HepG2 (cell line): ENCODE data around the gene AS3MT. TPM values are rescaled to one million over a fixed set of nuclear protein-coding genes. Genes with fewer than 3 reads are reported as not detected.

Experiments
- ATAC-seq: fragments of 200-7000 bp; cut with Tn5 transposase; 3 replicates; pipeline ENCODE4 v1.9.1; 2020; ENCODE audit warnings: mild to moderate bottlenecking, moderate library complexity
- BruUV-seq: library from RNA; stranded (reverse); fragments of 400-500 nt; replicated peaks from 2 replicates; lab custom pipeline; 2021; lab: Mats Ljungman, UMichigan
- CTCF ChIA-PET: fragments of 300-600 bp; formaldehyde crosslinking; extraction: SDS; loops from one replicate; lab custom pipeline; 2021; ENCODE audit warnings: low total read pairs, inconsistent platforms, low intra/inter-chr PET ratio; lab: Yijun Ruan, JAX
- POLR2A ChIA-PET: fragments of 350-600 bp; sonication (Branson Sonifier 250); formaldehyde crosslinking; loops from one replicate; lab custom pipeline; 2020; ENCODE audit warnings: antibody characterized with exemption, inconsistent platforms; lab: Yijun Ruan, JAX
- DNase-seq: peaks from one replicate; pipeline ENCODE4 v3.0.0-alpha.2; 2015; ENCODE audit warnings: low spot score
- FAIRE-seq: peaks from 3 replicates; lab custom pipeline; 2011; peaks lifted over from hg19 to GRCh38; lab: Jason Lieb, UNC
- H2AFZ ChIP-seq: one replicate; pipeline ENCODE4 v1.6.1; 2011; ENCODE audit warnings: low read length, inconsistent platforms
- H3K27ac ChIP-seq: fragments of 300-600 bp; 3 replicates; pipeline ENCODE4 v1.8.0; 2011; ENCODE audit warnings: mixed run types, mild to moderate bottlenecking, mixed read lengths, low read length, inconsistent platforms; ENCODE audit not compliant: insufficient read depth; ENCODE audit errors: extremely low read length
- H3K27me3 ChIP-seq, 2 experiments: fragments of 200-600 bp in 1 of 2; 2 replicates in 1 of 2; 3 replicates in 1 of 2; pipeline versions ENCODE4 v1.6.0 to v1.8.0; 2011; ENCODE audit warnings: low read length in 2 of 2, mild to moderate bottlenecking in 2 of 2, moderate library complexity in 2 of 2, inconsistent platforms in 1 of 2; ENCODE audit not compliant: insufficient read depth in 2 of 2, control insufficient read depth in 1 of 2
- H3K36me3 ChIP-seq, 2 experiments: fragments of 200-600 bp in 1 of 2; replicated peaks in 1 of 2; 2 replicates in 1 of 2; 3 replicates in 1 of 2; pipeline versions ENCODE4 v1.5.1 to v1.8.0; 2011; ENCODE audit warnings: low read length in 2 of 2, inconsistent platforms in 1 of 2; ENCODE audit not compliant: insufficient read depth in 2 of 2, control insufficient read depth in 1 of 2
- H3K4me1 ChIP-seq: 2 replicates; pipeline ENCODE4 v1.5.1; 2012; ENCODE audit warnings: low read length, inconsistent platforms; ENCODE audit not compliant: insufficient read depth
- H3K4me2 ChIP-seq: 2 replicates; pipeline ENCODE4 v1.6.0; 2011; ENCODE audit warnings: low read depth, low read length, inconsistent platforms
- H3K4me3 ChIP-seq, 3 experiments: fragments of 200-600 bp in 1 of 3; sonication (generic), shearing (Covaris generic) in 1 of 3; replicated peaks in 1 of 3; 2 replicates each; pipeline ENCODE4 v1.5.1; 2011 to 2016; ENCODE audit warnings: low read length in 3 of 3, inconsistent platforms in 2 of 3, low read depth in 2 of 3, mild to moderate bottlenecking in 2 of 3, control low read depth in 1 of 3, mixed read lengths in 1 of 3; ENCODE audit not compliant: insufficient read depth in 1 of 3
- H3K79me2 ChIP-seq: one replicate; pipeline ENCODE4 v1.6.1; 2011; ENCODE audit warnings: low read length, inconsistent platforms; ENCODE audit not compliant: insufficient read depth
- H3K9ac ChIP-seq: 2 replicates; pipeline ENCODE4 v1.6.0; 2011; ENCODE audit warnings: mild to moderate bottlenecking, low read depth, low read length, inconsistent platforms; ENCODE audit not compliant: insufficient read depth
- H3K9me3 ChIP-seq: 2 replicates; pipeline ENCODE4 v1.5.1; 2012; ENCODE audit warnings: mild to moderate bottlenecking, low read length
- H4K20me1 ChIP-seq: 2 replicates; pipeline ENCODE4 v1.6.0; 2011; ENCODE audit warnings: inconsistent platforms, mild to moderate bottlenecking, low read length, moderate library complexity; ENCODE audit not compliant: insufficient read depth
- FLYWCH1 ChIP-seq: sonication (generic); formaldehyde crosslinking; IDR thresholded peaks from 2 replicates; pipeline ENCODE4 v1.8.1; 2023; ENCODE audit warnings: mild to moderate bottlenecking, missing genetic modification reagents
- GABPB1 ChIP-seq: IDR thresholded peaks from 2 replicates; pipeline ENCODE4 v1.6.1; 2016; ENCODE audit warnings: mild to moderate bottlenecking, missing genetic modification reagents, moderate library complexity, missing compliant biosample characterization
- HNRNPK ChIP-seq: fragments of 200-400 bp; formaldehyde crosslinking; IDR thresholded peaks from 2 replicates; pipeline ENCODE4 v1.6.1; 2018; ENCODE audit warnings: low read length, low read depth, moderate library complexity, mild to moderate bottlenecking; ENCODE audit not compliant: poor library complexity, severe bottlenecking
- ISL2 ChIP-seq: sonication (generic); formaldehyde crosslinking; IDR thresholded peaks from 2 replicates; pipeline ENCODE4 v1.5.0; 2020; ENCODE audit warnings: missing genetic modification reagents
- MTF2 ChIP-seq: sonication (generic); formaldehyde crosslinking; IDR thresholded peaks from 2 replicates; pipeline ENCODE4 v1.5.0; 2020; ENCODE audit warnings: missing genetic modification reagents, borderline replicate concordance
- NR2C2 ChIP-seq: sonication (generic); formaldehyde crosslinking; IDR thresholded peaks from 2 replicates; pipeline ENCODE4 v1.4.0; 2020; ENCODE audit warnings: missing genetic modification reagents, mild to moderate bottlenecking, moderate library complexity, borderline replicate concordance
- PHF21A ChIP-seq: sonication (generic); formaldehyde crosslinking; IDR thresholded peaks from 2 replicates; pipeline ENCODE4 v1.5.0; 2020; ENCODE audit warnings: mild to moderate bottlenecking, missing genetic modification reagents
- POLR2AphosphoS5 ChIP-seq: IDR thresholded peaks from 2 replicates; pipeline ENCODE4 v1.6.1; 2012; ENCODE audit warnings: low read depth, low read length
- SP140L ChIP-seq: sonication (generic); formaldehyde crosslinking; IDR thresholded peaks from 2 replicates; pipeline ENCODE4 v1.4.0; 2020; ENCODE audit warnings: missing genetic modification reagents, borderline replicate concordance
- ZNF136 ChIP-seq: sonication (generic); formaldehyde crosslinking; IDR thresholded peaks from 2 replicates; pipeline ENCODE4 v1.8.1; 2022; ENCODE audit warnings: low read depth, mild to moderate bottlenecking, moderate library complexity, missing genetic modification reagents
- ZNF652 ChIP-seq: IDR thresholded peaks from 2 replicates; pipeline ENCODE4 v1.6.1; 2016; ENCODE audit warnings: low read depth, borderline replicate concordance
- in situ Hi-C: cut with HindIII; loops from 2 replicates; pipeline ENCODE4 v1.10.0; 2017; ENCODE audit warnings: low pct_unique_long_range_greater_than_20kb; ENCODE audit not compliant: extremely low pct_ligation_motif_present
- intact Hi-C: fragments of 100-400 bp; cut with micrococcal nuclease; formaldehyde crosslinking; loops from one replicate; pipeline ENCODE4 v1.10.0; 2022; ENCODE audit not compliant: unreplicated experiment
- polyA plus RNA-seq, 8 experiments: library from polyadenylated mRNA; depleted of rRNA in 3 of 8; stranded (reverse) in 7 of 8; unstranded in 1 of 8; fragments of >200 nt; fragmentation: Illumina TruSeq in 4 of 8; extraction: Trizol in 4 of 8; gene quantifications; 2 replicates each; pipeline versions ENCODE4 v1.2.1 to v1.2.3, GENCODE V29; 2011 to 2016; ENCODE audit warnings: low read depth in 4 of 8, missing spikeins in 1 of 8, mixed read lengths in 1 of 8; ENCODE audit not compliant: insufficient read depth in 1 of 8
- total RNA-seq, 5 experiments: library from RNA; depleted of rRNA; stranded (reverse); fragments of >200 nt; fragmentation: Illumina TruSeq; extraction: Trizol; gene quantifications; 2 replicates each; pipeline ENCODE4 v1.2.3, GENCODE V29; 2016; ENCODE audit warnings: low read depth in 1 of 5
- TF ChIP-seq, protein P1 (sequence below): IDR thresholded peaks from 2 replicates; pipeline ENCODE4 v1.6.1; 2012; ENCODE audit warnings: low read length, improper control_type of control experiment
- TF ChIP-seq, protein P2 (sequence below): sonication (generic); formaldehyde crosslinking; IDR thresholded peaks from 2 replicates; pipeline ENCODE4 v1.4.0; 2020; ENCODE audit warnings: missing genetic modification reagents
- TF ChIP-seq, protein P3 (sequence below): sonication (generic); formaldehyde crosslinking; IDR thresholded peaks from 2 replicates; pipeline ENCODE4 v1.8.0; 2022; ENCODE audit warnings: mild to moderate bottlenecking, missing genetic modification reagents
- TF ChIP-seq, protein P4 (sequence below): sonication (generic); formaldehyde crosslinking; IDR thresholded peaks from 2 replicates; pipeline ENCODE4 v1.8.0; 2022; ENCODE audit warnings: mild to moderate bottlenecking, missing genetic modification reagents, moderate library complexity
- TF ChIP-seq, protein P5 (sequence below): sonication (generic); formaldehyde crosslinking; IDR thresholded peaks from 2 replicates; pipeline ENCODE4 v1.4.0; 2020; ENCODE audit warnings: missing genetic modification reagents, borderline replicate concordance

The AS3MT gene
- total and polyA plus RNA-seq, 2 of the 13 experiments (the other 11 are each of a cell fraction or from before 2014, with no cell fraction given): 8.7 to 17.4 TPM

DNA sequence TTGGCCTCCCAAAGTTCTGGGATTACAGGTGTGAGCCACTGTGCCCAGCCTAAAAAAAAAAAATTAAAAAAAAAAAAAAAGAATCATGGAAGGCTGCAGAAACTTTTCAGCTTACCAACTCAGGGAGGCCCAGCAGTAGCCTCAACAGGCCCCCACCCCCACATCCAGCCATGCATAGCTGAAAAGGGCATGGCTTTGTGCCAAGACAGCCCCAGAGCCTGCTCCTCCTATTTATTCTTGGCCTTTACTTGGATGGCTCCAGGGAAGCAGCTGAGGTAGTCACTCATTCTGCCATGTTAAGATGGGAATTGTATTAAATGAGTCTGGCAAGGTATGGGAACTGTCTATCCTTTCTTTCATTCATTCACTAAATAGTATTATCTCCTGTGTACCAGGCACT is 35.1 kb downstream of the AS3MT start:
- Histone ChIP-seq H3K27me3 (no peaks in the 10 kb centered on the region), H3K27ac (no peak overlapping the region), H3K4me2 (no peak overlapping the region), H3K36me3 (0 out of 5 replicates have a peak, but pooled peaks cover 0 to 2% of the 10 kb centered on the region in 2 experiments), H2AFZ (no peak overlapping the region), H3K4me1 (peaks cover 9% of the 10 kb centered on the region), H3K4me3 (no peak overlapping the region), H3K79me2 (no peaks in the 10 kb centered on the region), H3K9ac (no peak overlapping the region), H3K9me3 (no peaks in the 10 kb centered on the region), H4K20me1 (no peaks in the 10 kb centered on the region)
- POLR2A ChIA-PET: interaction anchor here (0.6 kb wide), 1 partner anchor 232 kb away, joined by 3 read pairs; no protein-coding TSS in a partner anchor
- BruUV-seq: no TSS peak
- no peak for ATAC-seq
- CTCF ChIA-PET: interaction anchor here (0.8 kb wide), 1 partner anchor 69 kb away, joined by 3 read pairs; no protein-coding TSS in a partner anchor
- FAIRE-seq: no peak
- DNase-seq: no peak
- intact Hi-C loops (no loop called here), in situ Hi-C loops (loop anchor here (10.0 kb wide), 1 partner anchor 180 kb away; no protein-coding TSS in a partner anchor)
- TF ChIP-seq SP140L (CRISPR knock-in tag): no peak
- TF ChIP-seq, protein P1, sequence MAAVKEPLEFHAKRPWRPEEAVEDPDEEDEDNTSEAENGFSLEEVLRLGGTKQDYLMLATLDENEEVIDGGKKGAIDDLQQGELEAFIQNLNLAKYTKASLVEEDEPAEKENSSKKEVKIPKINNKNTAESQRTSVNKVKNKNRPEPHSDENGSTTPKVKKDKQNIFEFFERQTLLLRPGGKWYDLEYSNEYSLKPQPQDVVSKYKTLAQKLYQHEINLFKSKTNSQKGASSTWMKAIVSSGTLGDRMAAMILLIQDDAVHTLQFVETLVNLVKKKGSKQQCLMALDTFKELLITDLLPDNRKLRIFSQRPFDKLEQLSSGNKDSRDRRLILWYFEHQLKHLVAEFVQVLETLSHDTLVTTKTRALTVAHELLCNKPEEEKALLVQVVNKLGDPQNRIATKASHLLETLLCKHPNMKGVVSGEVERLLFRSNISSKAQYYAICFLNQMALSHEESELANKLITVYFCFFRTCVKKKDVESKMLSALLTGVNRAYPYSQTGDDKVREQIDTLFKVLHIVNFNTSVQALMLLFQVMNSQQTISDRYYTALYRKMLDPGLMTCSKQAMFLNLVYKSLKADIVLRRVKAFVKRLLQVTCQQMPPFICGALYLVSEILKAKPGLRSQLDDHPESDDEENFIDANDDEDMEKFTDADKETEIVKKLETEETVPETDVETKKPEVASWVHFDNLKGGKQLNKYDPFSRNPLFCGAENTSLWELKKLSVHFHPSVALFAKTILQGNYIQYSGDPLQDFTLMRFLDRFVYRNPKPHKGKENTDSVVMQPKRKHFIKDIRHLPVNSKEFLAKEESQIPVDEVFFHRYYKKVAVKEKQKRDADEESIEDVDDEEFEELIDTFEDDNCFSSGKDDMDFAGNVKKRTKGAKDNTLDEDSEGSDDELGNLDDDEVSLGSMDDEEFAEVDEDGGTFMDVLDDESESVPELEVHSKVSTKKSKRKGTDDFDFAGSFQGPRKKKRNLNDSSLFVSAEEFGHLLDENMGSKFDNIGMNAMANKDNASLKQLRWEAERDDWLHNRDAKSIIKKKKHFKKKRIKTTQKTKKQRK: no peak
- TF ChIP-seq GABPB1: no peak
- no peak for TF ChIP-seq POLR2AphosphoS5
- no peak for TF ChIP-seq ZNF136 (CRISPR knock-in tag)
- TF ChIP-seq PHF21A (CRISPR knock-in tag): no peak
- TF ChIP-seq, protein P2, sequence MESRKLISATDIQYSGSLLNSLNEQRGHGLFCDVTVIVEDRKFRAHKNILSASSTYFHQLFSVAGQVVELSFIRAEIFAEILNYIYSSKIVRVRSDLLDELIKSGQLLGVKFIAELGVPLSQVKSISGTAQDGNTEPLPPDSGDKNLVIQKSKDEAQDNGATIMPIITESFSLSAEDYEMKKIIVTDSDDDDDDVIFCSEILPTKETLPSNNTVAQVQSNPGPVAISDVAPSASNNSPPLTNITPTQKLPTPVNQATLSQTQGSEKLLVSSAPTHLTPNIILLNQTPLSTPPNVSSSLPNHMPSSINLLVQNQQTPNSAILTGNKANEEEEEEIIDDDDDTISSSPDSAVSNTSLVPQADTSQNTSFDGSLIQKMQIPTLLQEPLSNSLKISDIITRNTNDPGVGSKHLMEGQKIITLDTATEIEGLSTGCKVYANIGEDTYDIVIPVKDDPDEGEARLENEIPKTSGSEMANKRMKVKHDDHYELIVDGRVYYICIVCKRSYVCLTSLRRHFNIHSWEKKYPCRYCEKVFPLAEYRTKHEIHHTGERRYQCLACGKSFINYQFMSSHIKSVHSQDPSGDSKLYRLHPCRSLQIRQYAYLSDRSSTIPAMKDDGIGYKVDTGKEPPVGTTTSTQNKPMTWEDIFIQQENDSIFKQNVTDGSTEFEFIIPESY (CRISPR knock-in tag): no peak
- no peak for TF ChIP-seq HNRNPK
- TF ChIP-seq NR2C2 (CRISPR knock-in tag): no peak
- TF ChIP-seq, protein P3, sequence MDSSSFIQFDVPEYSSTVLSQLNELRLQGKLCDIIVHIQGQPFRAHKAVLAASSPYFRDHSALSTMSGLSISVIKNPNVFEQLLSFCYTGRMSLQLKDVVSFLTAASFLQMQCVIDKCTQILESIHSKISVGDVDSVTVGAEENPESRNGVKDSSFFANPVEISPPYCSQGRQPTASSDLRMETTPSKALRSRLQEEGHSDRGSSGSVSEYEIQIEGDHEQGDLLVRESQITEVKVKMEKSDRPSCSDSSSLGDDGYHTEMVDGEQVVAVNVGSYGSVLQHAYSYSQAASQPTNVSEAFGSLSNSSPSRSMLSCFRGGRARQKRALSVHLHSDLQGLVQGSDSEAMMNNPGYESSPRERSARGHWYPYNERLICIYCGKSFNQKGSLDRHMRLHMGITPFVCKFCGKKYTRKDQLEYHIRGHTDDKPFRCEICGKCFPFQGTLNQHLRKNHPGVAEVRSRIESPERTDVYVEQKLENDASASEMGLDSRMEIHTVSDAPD: no peak
- TF ChIP-seq, protein P4, sequence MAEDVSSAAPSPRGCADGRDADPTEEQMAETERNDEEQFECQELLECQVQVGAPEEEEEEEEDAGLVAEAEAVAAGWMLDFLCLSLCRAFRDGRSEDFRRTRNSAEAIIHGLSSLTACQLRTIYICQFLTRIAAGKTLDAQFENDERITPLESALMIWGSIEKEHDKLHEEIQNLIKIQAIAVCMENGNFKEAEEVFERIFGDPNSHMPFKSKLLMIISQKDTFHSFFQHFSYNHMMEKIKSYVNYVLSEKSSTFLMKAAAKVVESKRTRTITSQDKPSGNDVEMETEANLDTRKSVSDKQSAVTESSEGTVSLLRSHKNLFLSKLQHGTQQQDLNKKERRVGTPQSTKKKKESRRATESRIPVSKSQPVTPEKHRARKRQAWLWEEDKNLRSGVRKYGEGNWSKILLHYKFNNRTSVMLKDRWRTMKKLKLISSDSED (CRISPR knock-in tag): no peak
- no peak for TF ChIP-seq MTF2 (CRISPR knock-in tag)
- TF ChIP-seq ZNF652 (CRISPR knock-in tag): no peak
- TF ChIP-seq, protein P5, sequence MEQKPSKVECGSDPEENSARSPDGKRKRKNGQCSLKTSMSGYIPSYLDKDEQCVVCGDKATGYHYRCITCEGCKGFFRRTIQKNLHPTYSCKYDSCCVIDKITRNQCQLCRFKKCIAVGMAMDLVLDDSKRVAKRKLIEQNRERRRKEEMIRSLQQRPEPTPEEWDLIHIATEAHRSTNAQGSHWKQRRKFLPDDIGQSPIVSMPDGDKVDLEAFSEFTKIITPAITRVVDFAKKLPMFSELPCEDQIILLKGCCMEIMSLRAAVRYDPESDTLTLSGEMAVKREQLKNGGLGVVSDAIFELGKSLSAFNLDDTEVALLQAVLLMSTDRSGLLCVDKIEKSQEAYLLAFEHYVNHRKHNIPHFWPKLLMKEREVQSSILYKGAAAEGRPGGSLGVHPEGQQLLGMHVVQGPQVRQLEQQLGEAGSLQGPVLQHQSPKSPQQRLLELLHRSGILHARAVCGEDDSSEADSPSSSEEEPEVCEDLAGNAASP (CRISPR knock-in tag): no peak
- no peak for TF ChIP-seq ISL2 (CRISPR knock-in tag)
- TF ChIP-seq FLYWCH1 (CRISPR knock-in tag): no peak
